H9 (cell line): ENCODE measurements around the gene TMEM38A. TPM values are rescaled to one million over a fixed set of nuclear protein-coding genes. Genes with fewer than 3 reads are reported as not detected.

Experiments
- DNase-seq: peaks from one replicate; pipeline ENCODE4 v3.0.0-alpha.2; 2017
- H2AFZ ChIP-seq: one replicate; pipeline ENCODE4 v1.6.1; 2013; ENCODE audit warnings: mild to moderate bottlenecking, low read length, control low read depth, moderate library complexity
- H2AK5ac ChIP-seq: 2 replicates; pipeline ENCODE4 v1.6.1; 2013; ENCODE audit warnings: low read length, control low read depth, mixed read lengths; ENCODE audit not compliant: insufficient read length
- H2BK120ac ChIP-seq: one replicate; pipeline ENCODE4 v1.6.1; 2013; ENCODE audit warnings: low read depth, mild to moderate bottlenecking, low read length, control low read depth, inconsistent platforms; ENCODE audit not compliant: poor library complexity, severe bottlenecking
- H2BK12ac ChIP-seq: 2 replicates; pipeline ENCODE4 v1.6.1; 2013; ENCODE audit warnings: low read length, control low read depth, mixed read lengths, low read depth; ENCODE audit not compliant: insufficient read length
- H2BK15ac ChIP-seq: 2 replicates; pipeline ENCODE4 v1.6.1; 2013; ENCODE audit warnings: low read depth, low read length, control low read depth
- H2BK20ac ChIP-seq: one replicate; pipeline ENCODE4 v1.6.1; 2013; ENCODE audit warnings: low read depth, mild to moderate bottlenecking, low read length, control low read depth, inconsistent platforms; ENCODE audit not compliant: poor library complexity, severe bottlenecking
- H2BK5ac ChIP-seq: 2 replicates; pipeline ENCODE4 v1.6.1; 2013; ENCODE audit warnings: low read length, control low read depth, mixed read lengths; ENCODE audit not compliant: insufficient read length
- H3K14ac ChIP-seq: 2 replicates; pipeline ENCODE4 v1.6.1; 2013; ENCODE audit warnings: low read length, control low read depth; ENCODE audit not compliant: insufficient read depth
- H3K18ac ChIP-seq: 2 replicates; pipeline ENCODE4 v1.6.1; 2013; ENCODE audit warnings: low read depth, mild to moderate bottlenecking, mixed read lengths, low read length, control low read depth; ENCODE audit not compliant: insufficient read length
- H3K23ac ChIP-seq: 2 replicates; pipeline ENCODE4 v1.6.1; 2013; ENCODE audit warnings: low read length, control low read depth, mixed read lengths, low read depth; ENCODE audit not compliant: insufficient read length
- H3K23me2 ChIP-seq: 2 replicates; pipeline ENCODE4 v1.6.1; 2013; ENCODE audit warnings: low read depth, mild to moderate bottlenecking, mixed read lengths, low read length, control low read depth; ENCODE audit not compliant: insufficient read length, poor library complexity, severe bottlenecking
- H3K27ac ChIP-seq: 2 replicates; pipeline ENCODE4 v1.5.1; 2013; ENCODE audit warnings: low read length, control low read depth, mixed read lengths, low read depth; ENCODE audit not compliant: insufficient read length
- H3K27me3 ChIP-seq: 2 replicates; pipeline ENCODE4 v1.6.1; 2013; ENCODE audit warnings: low read length, control low read depth, inconsistent platforms; ENCODE audit not compliant: insufficient read depth
- H3K4ac ChIP-seq: 2 replicates; pipeline ENCODE4 v1.6.1; 2013; ENCODE audit warnings: low read depth, mild to moderate bottlenecking, control low read depth, inconsistent platforms, low read length, moderate library complexity
- H3K4me1 ChIP-seq: 2 replicates; pipeline ENCODE4 v1.6.1; 2013; ENCODE audit warnings: low read length, control low read depth, inconsistent platforms; ENCODE audit not compliant: insufficient read depth
- H3K4me2 ChIP-seq: 2 replicates; pipeline ENCODE4 v1.6.1; 2013; ENCODE audit warnings: low read length, control low read depth, mixed read lengths; ENCODE audit not compliant: insufficient read length, insufficient read depth
- H3K56ac ChIP-seq: 2 replicates; pipeline ENCODE4 v1.6.1; 2013; ENCODE audit warnings: low read depth, mild to moderate bottlenecking, mixed read lengths, low read length, control low read depth; ENCODE audit not compliant: insufficient read length
- H3K79me1 ChIP-seq: 2 replicates; pipeline ENCODE4 v1.6.1; 2013; ENCODE audit warnings: low read depth, mild to moderate bottlenecking, moderate library complexity, low read length, control low read depth, inconsistent platforms; ENCODE audit not compliant: insufficient read depth, poor library complexity, severe bottlenecking
- H3K79me2 ChIP-seq: 2 replicates; pipeline ENCODE4 v1.6.1; 2013; ENCODE audit warnings: low read length, control low read depth, inconsistent platforms; ENCODE audit not compliant: insufficient read depth
- H3K9ac ChIP-seq: 2 replicates; pipeline ENCODE4 v1.6.1; 2013; ENCODE audit warnings: low read length, control low read depth, mixed read lengths; ENCODE audit not compliant: insufficient read length; ENCODE audit errors: extremely low read depth
- H3K9me3 ChIP-seq: one replicate; pipeline ENCODE4 v1.6.1; 2013; ENCODE audit warnings: low read depth, low read length, inconsistent platforms; ENCODE audit not compliant: control insufficient read depth
- H3T11ph ChIP-seq: one replicate; pipeline ENCODE4 v1.6.1; 2013; ENCODE audit warnings: mild to moderate bottlenecking, low read length, control low read depth, inconsistent platforms
- H4K20me1 ChIP-seq: one replicate; pipeline ENCODE4 v1.6.1; 2013; ENCODE audit not compliant: control insufficient read depth, insufficient read length, insufficient read depth
- H4K5ac ChIP-seq: 2 replicates; pipeline ENCODE4 v1.6.1; 2013; ENCODE audit warnings: low read depth, mild to moderate bottlenecking, mixed read lengths, low read length, control low read depth; ENCODE audit not compliant: insufficient read length
- H4K8ac ChIP-seq: replicated peaks from 2 replicates; pipeline ENCODE4 v1.6.1; 2013; ENCODE audit warnings: low read length, control low read depth, mixed read lengths, low read depth; ENCODE audit not compliant: insufficient read length
- H4K91ac ChIP-seq: 2 replicates; pipeline ENCODE4 v1.6.1; 2013; ENCODE audit warnings: low read depth, mild to moderate bottlenecking, moderate library complexity, mixed read lengths, low read length, control low read depth; ENCODE audit not compliant: insufficient read length
- H3K27ac Mint-ChIP-seq, 3 experiments: 2 replicates in 2 of 3; 3 replicates in 1 of 3; pipeline ENCODE4 v1.8.0; 2020 to 2021; ENCODE audit warnings: mixed read lengths in 3 of 3, mild to moderate bottlenecking in 1 of 3, moderate library complexity in 1 of 3
- H3K27me3 Mint-ChIP-seq: 2 replicates; pipeline ENCODE4 v1.8.0; 2021; ENCODE audit warnings: low read depth, mild to moderate bottlenecking, moderate library complexity, mixed read lengths
- H3K36me3 Mint-ChIP-seq, 3 experiments: 2 replicates in 2 of 3; 3 replicates in 1 of 3; pipeline ENCODE4 v1.8.0; 2020 to 2021; ENCODE audit warnings: low read depth in 3 of 3, mixed read lengths in 3 of 3; ENCODE audit not compliant: insufficient read depth in 1 of 3
- H3K4me1 Mint-ChIP-seq, 2 experiments: 2 replicates each; pipeline ENCODE4 v1.8.0; 2020; ENCODE audit warnings: mixed read lengths in 2 of 2
- H3K4me3 Mint-ChIP-seq, 2 experiments: 2 replicates in 1 of 2; 3 replicates in 1 of 2; pipeline ENCODE4 v1.8.0; 2020 to 2021; ENCODE audit warnings: mild to moderate bottlenecking in 2 of 2, mixed read lengths in 2 of 2, moderate library complexity in 1 of 2
- H3K9me3 Mint-ChIP-seq, 2 experiments: 2 replicates in 1 of 2; 3 replicates in 1 of 2; pipeline ENCODE4 v1.8.0; 2020; ENCODE audit warnings: mild to moderate bottlenecking in 2 of 2, mixed read lengths in 2 of 2, moderate library complexity in 1 of 2
- CTCF ChIP-seq: fragments of 200-600 bp; sonication (generic); conservative IDR thresholded peaks from 3 replicates; pipeline ENCODE4 v1.8.0; 2021; ENCODE audit warnings: antibody characterized with exemption, mild to moderate bottlenecking
- WGBS: extraction: QIAGEN DNeasy Blood & Tissue Kit; methylation state at CpG from one replicate; pipeline ENCODE4 v1.1.7; 2013; ENCODE audit warnings: missing lambda C conversion rate, low lambda C conversion rate, mixed read lengths; ENCODE audit not compliant: insufficient read length; ENCODE audit errors: extremely low coverage; 5-methylcytosine and 5-hydroxymethylcytosine counted together
- total RNA-seq: library from RNA; stranded (reverse); gene quantifications from 2 replicates; pipeline ENCODE4 v1.2.1, GENCODE V29; 2021

The TMEM38A gene
- total RNA-seq, 1 experiment from 2014 or later, result 7.4 TPM

GRCh38 chr19:16736709-16737108 is 75.8 kb downstream of the TMEM38A start:
- no CpG with 5 or more reads among the region's 3 CpGs for WGBS
- Histone ChIP-seq H3K27ac (no peak overlapping the region), H3K23ac (no peak overlapping the region), H3K79me1 (no peaks in the 10 kb centered on the region), H4K20me1 (no peaks in the 10 kb centered on the region), H3K4me1 (no peaks in the 10 kb centered on the region; the same call in 1 of the 2 replicates), H2AK5ac (no peak overlapping the region), H4K8ac (no peak overlapping the region), H2BK120ac (no peak overlapping the region), H3K18ac (no peak overlapping the region), H3K4me2 (no peak overlapping the region), H3K27me3 (no peaks in the 10 kb centered on the region), H3K9ac (no peak overlapping the region), H4K5ac (no peak overlapping the region), H2AFZ (no peak overlapping the region), H4K91ac (no peak overlapping the region), H3K9me3 (no peaks in the 10 kb centered on the region), H2BK20ac (no peak overlapping the region), H2BK12ac (no peak overlapping the region), H3K56ac (no peak overlapping the region), H3K14ac (no peak overlapping the region), H3K79me2 (no peaks in the 10 kb centered on the region), H3K4ac (no peak overlapping the region), H3K23me2 (peaks cover 2% of the 10 kb centered on the region), H3T11ph (no peak overlapping the region), H2BK15ac (no peak overlapping the region), H2BK5ac (no peak overlapping the region)
- no peak for DNase-seq
- H3K27me3 Mint-ChIP-seq, result peaks cover 4% of the 10 kb centered on the region; the same call in 1 of the 2 replicates
- H3K9me3 Mint-ChIP-seq, result peaks cover 7% of the 10 kb centered on the region in 2 experiments; a peak in 3 of 5 replicates
- no peak overlapping the region for H3K27ac Mint-ChIP-seq
- no peak overlapping the region for H3K4me3 Mint-ChIP-seq
- H3K4me1 Mint-ChIP-seq, result peaks cover 6% of the 10 kb centered on the region in 2 experiments
- H3K36me3 Mint-ChIP-seq, result no peaks in the 10 kb centered on the region
- TF ChIP-seq CTCF, result no peak
